Ovary (tissue), 1 donor: ENCODE results near the gene MBD3L3.
"Not testable (repeated sequence)": the region's sequence is repeated elsewhere in the genome, so short reads cannot be mapped to it uniquely, and the experiment has no call there.

ENCODE experiments used
- EP300 ChIP-seq: sonication (generic); formaldehyde crosslinking; IDR thresholded peaks from one replicate; pipeline ENCODE4 v1.6.1; 2017; ENCODE audit warnings: antibody characterized with exemption
- POLR2A ChIP-seq: fragments of 450-650 bp; IDR thresholded peaks from one replicate; pipeline ENCODE4 v1.6.1; 2017; ENCODE audit warnings: antibody characterized with exemption, mild to moderate bottlenecking, moderate library complexity

GRCh38 chr19:7051421-7051820, 7.1 kb downstream of the MBD3L3 start:
- not testable (repeated sequence) for TF ChIP-seq EP300, POLR2A
